ENCODE measurements around the gene HSPBP1. TPM values are rescaled to one million over a fixed set of nuclear protein-coding genes. Genes with fewer than 3 reads are reported as not detected.
"Not testable (repeated sequence)": the region's sequence is repeated elsewhere in the genome, so short reads cannot be mapped to it uniquely, and the experiment has no call there.

Gene HSPBP1
- 10 to 100 TPM; 19.1 to 23.1 TPM for total RNA-seq
- 10.9 to 15.1 reads per million in 2 donors for total RNA-seq

- DNase-seq (peak; percentile 91 to 96 (median 95)), ATAC-seq (peak; percentile 89)
- H3K4me1 Mint-ChIP-seq = peaks cover 31% of the 10 kb centered on the region
- H3K27ac Mint-ChIP-seq = peak within 1 kb of the TSS; percentile 99
- peak within 1 kb of the TSS; percentile 100 for H3K4me3 Mint-ChIP-seq
- peaks cover 3% of the 10 kb centered on the region for H3K36me3 Mint-ChIP-seq (ENCODE audit: low read depth)
- H3K27me3 Mint-ChIP-seq = no peaks in the 10 kb centered on the region
- H3K9me3 ChIP-seq (ENCODE audit: control insufficient read depth, low read length, poor library complexity, severe bottlenecking) = no peaks in the 10 kb centered on the region
Observed at GRCh38 chr19:55279770-55280643, at the start of gene HSPBP1. Gene HSPBP1 (minus strand): TSS chr19:55280110. CDS start chr19:55279608, 502 bp downstream.

- peak overlapping the region; percentile 60 for H3K27ac Mint-ChIP-seq
- not testable (repeated sequence) for ATAC-seq; DNase-seq; H3K27me3 Mint-ChIP-seq; H3K4me3 Mint-ChIP-seq; H3K4me1 Mint-ChIP-seq; H3K9me3 ChIP-seq (ENCODE audit: control insufficient read depth, low read length, poor library complexity, severe bottlenecking); H3K36me3 Mint-ChIP-seq (ENCODE audit: low read depth)
Observed at GRCh38 chr19:55328774-55329318, 48.9 kb upstream of the HSPBP1 start.

GRCh38 chr19:55325172-55325571, 45.3 kb upstream of the HSPBP1 start, which contains the start of gene TMEM150B:
Gene TMEM150B (minus strand): TSS chr19:55325341. CDS start chr19:55321036, 4,305 bp downstream.
- peak; percentile 39 for ATAC-seq
- Mint-ChIP-seq H3K27me3 (peaks cover 25% of the 10 kb centered on the region), H3K27ac (no peak within 1 kb of the TSS), H3K36me3 (ENCODE audit: low read depth) (no peaks in the 10 kb centered on the region), H3K4me1 (peaks cover 8% of the 10 kb centered on the region), H3K4me3 (peak within 1 kb of the TSS; percentile 33)
- no peak for DNase-seq
- H3K9me3 ChIP-seq (ENCODE audit: control insufficient read depth, low read length, poor library complexity, severe bottlenecking) = no peaks in the 10 kb centered on the region

- Mint-ChIP-seq H3K4me3 (peak overlapping the region; percentile 33), H3K27ac (no peak overlapping the region), H3K36me3 (ENCODE audit: low read depth) (no peaks in the 10 kb centered on the region), H3K4me1 (peaks cover 8% of the 10 kb centered on the region), H3K27me3 (peaks cover 25% of the 10 kb centered on the region)
- DNase-seq = no peak
- H3K9me3 ChIP-seq (ENCODE audit: control insufficient read depth, low read length, poor library complexity, severe bottlenecking) = no peaks in the 10 kb centered on the region
- no peak for ATAC-seq
Observed at GRCh38 chr19:55324662-55325061, 44.8 kb upstream of the HSPBP1 start.

GRCh38 chr19:55322204-55322885, 42.4 kb upstream of the HSPBP1 start:
- ATAC-seq = no peak
- no peaks in the 10 kb centered on the region for H3K36me3 Mint-ChIP-seq (ENCODE audit: low read depth)

GRCh38 chr19:55321466-55322137, 41.7 kb upstream of the HSPBP1 start:
- DNase-seq (no peak), ATAC-seq (no peak)
- peaks cover 25% of the 10 kb centered on the region for H3K27me3 Mint-ChIP-seq
- peak overlapping the region; percentile 29 for H3K27ac Mint-ChIP-seq
- H3K36me3 Mint-ChIP-seq (ENCODE audit: low read depth) = no peaks in the 10 kb centered on the region
- H3K4me1 Mint-ChIP-seq = peaks cover 8% of the 10 kb centered on the region
- H3K9me3 ChIP-seq (ENCODE audit: control insufficient read depth, low read length, poor library complexity, severe bottlenecking) = no peaks in the 10 kb centered on the region
- H3K4me3 Mint-ChIP-seq = no peak overlapping the region

More at GRCh38 chr19:55322204-55322885, 42.4 kb upstream of the HSPBP1 start:
- peaks cover 25% of the 10 kb centered on the region for H3K27me3 Mint-ChIP-seq
- H3K4me3 Mint-ChIP-seq = no peak overlapping the region
- H3K4me1 Mint-ChIP-seq = peaks cover 8% of the 10 kb centered on the region
- peak overlapping the region; percentile 84 for H3K27ac Mint-ChIP-seq
- no peaks in the 10 kb centered on the region for H3K9me3 ChIP-seq (ENCODE audit: control insufficient read depth, low read length, poor library complexity, severe bottlenecking)
- DNase-seq = no peak

- no peak for DNase-seq
- no peaks in the 10 kb centered on the region for H3K9me3 ChIP-seq (ENCODE audit: control insufficient read depth, low read length, poor library complexity, severe bottlenecking)
- no peak for ATAC-seq
- H3K4me1 Mint-ChIP-seq = peaks cover 8% of the 10 kb centered on the region
- H3K36me3 Mint-ChIP-seq (ENCODE audit: low read depth) = no peaks in the 10 kb centered on the region
- H3K27me3 Mint-ChIP-seq = peaks cover 25% of the 10 kb centered on the region
- no peak overlapping the region for H3K27ac Mint-ChIP-seq
- H3K4me3 Mint-ChIP-seq = no peak overlapping the region
Observed at GRCh38 chr19:55320844-55321419, 41.0 kb upstream of the HSPBP1 start.

GRCh38 chr19:55319785-55320184, 39.9 kb upstream of the HSPBP1 start:
- no peak overlapping the region for H3K27ac Mint-ChIP-seq
- H3K27me3 Mint-ChIP-seq = peaks cover 22% of the 10 kb centered on the region
- DNase-seq (no peak), ATAC-seq (no peak)
- no peak overlapping the region for H3K4me3 Mint-ChIP-seq
- no peaks in the 10 kb centered on the region for H3K36me3 Mint-ChIP-seq (ENCODE audit: low read depth)
- peaks cover 8% of the 10 kb centered on the region for H3K4me1 Mint-ChIP-seq
- H3K9me3 ChIP-seq (ENCODE audit: control insufficient read depth, low read length, poor library complexity, severe bottlenecking) = no peaks in the 10 kb centered on the region

GRCh38 chr19:55316646-55317045, 36.7 kb upstream of the HSPBP1 start:
- no peak for ATAC-seq
- Mint-ChIP-seq H3K27ac (no peak overlapping the region), H3K4me1 (peaks cover 3% of the 10 kb centered on the region), H3K27me3 (peaks cover 5% of the 10 kb centered on the region), H3K4me3 (no peak overlapping the region), H3K36me3 (ENCODE audit: low read depth) (no peaks in the 10 kb centered on the region)
- H3K9me3 ChIP-seq (ENCODE audit: control insufficient read depth, low read length, poor library complexity, severe bottlenecking) = no peaks in the 10 kb centered on the region
- no peak for DNase-seq

GRCh38 chr19:55315956-55316525, 36.1 kb upstream of the HSPBP1 start:
- Mint-ChIP-seq H3K27me3 (no peaks in the 10 kb centered on the region), H3K36me3 (ENCODE audit: low read depth) (no peaks in the 10 kb centered on the region), H3K27ac (no peak overlapping the region), H3K4me3 (no peak overlapping the region), H3K4me1 (peaks cover 2% of the 10 kb centered on the region)
- no peaks in the 10 kb centered on the region for H3K9me3 ChIP-seq (ENCODE audit: control insufficient read depth, low read length, poor library complexity, severe bottlenecking)
- ATAC-seq = no peak
- DNase-seq = no peak

- Mint-ChIP-seq H3K36me3 (ENCODE audit: low read depth) (no peaks in the 10 kb centered on the region), H3K4me1 (peaks cover 2% of the 10 kb centered on the region), H3K4me3 (no peak overlapping the region), H3K27me3 (no peaks in the 10 kb centered on the region), H3K27ac (no peak overlapping the region)
- no peak for ATAC-seq
- DNase-seq = no peak
- no peaks in the 10 kb centered on the region for H3K9me3 ChIP-seq (ENCODE audit: control insufficient read depth, low read length, poor library complexity, severe bottlenecking)
Observed at GRCh38 chr19:55314396-55314795, 34.5 kb upstream of the HSPBP1 start.
